Activated CD4-positive, alpha-beta T cell treated with anti-CD3 and anti-CD28 coated beads, Interleukin-2, Interleukin-6, amounts not matched to agents 100 ng/mL and 50 ng/mL, durations not matched to agents 16 hours and 8 hours (primary cell): ENCODE data around the gene COL9A3.
A peak's percentile ranks its signal among the peaks of the same experiment; 100 is the strongest.

Experiments used
- DNase-seq: peaks from one replicate; pipeline ENCODE4 v3.0.0-alpha.2; 2020

COL9A3 gene

DNA sequence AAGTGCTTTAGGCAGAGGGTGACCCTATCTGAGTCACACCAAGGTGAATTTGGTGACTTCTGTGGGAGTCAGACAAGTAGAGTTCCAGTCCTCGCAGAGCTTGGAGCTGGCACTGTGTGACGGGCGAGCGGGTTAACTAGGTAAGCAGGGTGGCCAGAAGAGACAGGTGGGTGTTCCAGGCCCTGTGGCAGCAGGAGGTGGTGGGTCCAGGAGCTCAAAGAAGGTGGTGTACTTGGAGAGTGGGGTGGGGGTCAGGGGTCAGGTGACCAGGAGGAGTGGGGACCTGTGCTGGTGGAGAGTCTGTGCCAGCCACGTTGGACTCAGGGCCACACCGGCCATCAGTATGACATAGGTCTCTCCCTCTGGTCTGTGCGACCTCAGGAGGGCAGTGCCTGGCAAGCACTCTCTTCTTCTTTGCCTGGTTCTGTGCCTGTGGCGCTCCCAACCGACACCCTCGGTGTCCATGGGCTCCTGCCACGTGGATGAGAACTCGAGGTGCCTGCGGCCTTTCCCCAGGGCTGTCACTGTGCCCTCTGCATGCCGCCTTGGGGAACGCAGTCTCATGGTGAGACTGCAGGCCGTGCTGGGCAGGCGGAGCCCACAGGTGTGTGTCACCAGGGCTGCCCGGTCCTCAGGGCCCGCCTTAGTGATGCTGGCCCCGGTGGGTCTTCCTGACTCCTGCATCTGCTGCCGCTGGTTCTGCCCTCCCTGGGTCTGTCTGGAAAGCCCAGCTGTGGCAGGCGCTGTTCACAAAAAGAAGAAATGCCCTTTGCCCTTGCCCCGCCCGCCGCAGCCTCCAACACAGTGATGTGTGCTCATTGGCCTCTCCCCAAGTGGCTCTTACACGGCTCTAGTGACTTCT is 18.9 kb upstream of the COL9A3 start:
- DNase-seq: no peak

DNA sequence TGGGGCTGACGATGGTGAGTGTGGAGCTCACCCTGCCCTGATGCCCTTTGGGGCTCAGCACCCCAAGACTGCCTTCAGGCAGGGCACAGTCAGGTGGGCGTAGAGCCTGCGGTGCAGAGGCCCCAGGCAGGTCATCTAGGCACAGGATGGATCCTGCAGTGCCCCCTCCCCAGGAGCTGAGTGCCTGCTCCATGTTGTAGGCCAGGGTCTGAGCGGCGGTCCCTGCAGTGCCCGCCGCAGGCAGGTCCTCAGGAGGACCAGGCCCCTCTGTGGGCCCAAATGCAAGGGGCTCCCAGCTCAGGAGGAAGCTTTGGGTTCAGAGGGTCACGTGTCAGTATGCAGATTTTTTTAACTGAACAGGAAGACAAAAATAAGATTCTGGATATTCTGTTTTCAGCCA is 17.8 kb upstream of the COL9A3 start:
- no peak for DNase-seq

DNA sequence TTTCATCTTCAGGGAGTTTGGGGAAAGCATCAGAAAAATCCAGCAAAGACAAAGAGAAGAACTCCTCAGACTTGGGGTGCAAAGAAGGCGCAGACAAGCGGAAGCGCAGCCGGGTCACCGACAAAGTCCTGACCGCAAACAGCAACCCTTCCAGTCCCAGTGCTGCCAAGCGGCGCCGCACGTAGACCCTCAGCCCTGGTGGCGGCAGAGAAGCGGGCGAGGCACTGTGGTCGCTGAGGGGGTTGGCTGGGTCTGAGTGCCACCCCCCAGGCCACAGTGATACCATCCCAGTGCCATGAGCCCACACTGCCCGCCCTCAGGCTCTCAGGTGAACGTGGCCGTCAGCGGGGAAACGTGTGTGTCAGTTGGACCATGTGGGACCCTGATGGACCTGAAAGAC is 17.4 kb upstream of the COL9A3 start:
- no peak for DNase-seq

DNA sequence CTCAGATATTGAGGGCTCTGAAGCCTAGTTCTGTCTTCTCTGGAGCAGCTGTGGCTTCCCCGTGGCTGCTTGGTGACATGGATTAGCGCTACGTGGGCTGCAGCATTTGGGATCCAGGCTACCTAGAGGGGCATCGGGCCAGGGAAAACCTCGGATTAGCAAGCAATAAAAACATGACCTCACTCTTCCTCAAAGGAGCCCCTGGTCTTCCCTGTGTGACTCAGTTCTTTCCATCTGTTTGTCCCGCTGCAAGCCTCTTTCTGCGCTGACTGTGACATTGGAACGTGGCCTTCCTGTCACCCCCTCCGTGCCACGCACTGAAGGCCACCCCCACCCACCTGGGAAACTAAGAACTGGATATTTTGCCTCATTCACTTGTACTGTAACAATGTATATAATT is 17.0 kb upstream of the COL9A3 start:
- no peak for DNase-seq

DNA sequence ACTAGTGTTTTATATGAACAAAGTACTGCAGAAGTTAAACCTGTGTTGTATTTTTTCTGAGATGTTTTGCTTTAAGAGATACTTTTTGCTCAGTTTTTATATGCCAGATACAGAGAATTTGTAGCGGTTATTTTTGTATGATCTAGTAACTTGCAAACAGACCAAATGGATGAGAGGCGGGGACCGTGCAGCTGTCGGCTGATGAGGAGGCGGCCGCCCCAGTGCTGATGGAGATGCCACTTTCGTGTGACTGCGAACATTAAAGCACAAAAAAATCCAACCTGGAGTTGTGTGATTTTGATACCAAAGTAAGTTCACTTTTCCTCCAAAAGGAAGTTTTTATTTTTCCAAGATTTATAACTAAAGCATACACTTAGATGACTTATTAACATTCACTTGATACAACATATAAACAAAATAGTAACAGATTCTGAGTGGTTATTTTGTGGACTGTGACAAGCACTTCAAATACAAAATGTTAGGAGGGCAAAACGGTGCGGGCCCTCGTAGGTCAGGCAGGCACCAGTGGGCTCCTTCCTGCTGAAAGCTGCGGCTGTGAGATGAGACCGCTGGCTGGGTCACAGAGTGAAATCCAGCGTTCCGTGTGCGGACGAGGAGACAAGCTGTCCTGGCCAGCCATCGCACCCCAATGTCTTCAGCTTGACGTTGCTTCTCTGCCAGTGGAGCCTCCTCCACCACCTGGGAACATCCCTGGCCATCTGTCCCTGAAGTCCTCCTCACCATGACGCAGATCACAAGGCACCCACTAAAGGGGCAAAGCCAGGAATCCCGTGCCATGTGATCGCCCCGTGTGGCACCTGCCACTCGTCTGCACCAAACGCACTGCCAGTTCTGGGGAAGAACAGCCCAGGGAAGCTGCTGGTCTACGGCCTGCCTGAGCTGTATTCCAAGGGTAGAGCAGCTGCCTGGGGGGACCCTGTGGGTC is 16.3 kb upstream of the COL9A3 start:
- no peak for DNase-seq

DNA sequence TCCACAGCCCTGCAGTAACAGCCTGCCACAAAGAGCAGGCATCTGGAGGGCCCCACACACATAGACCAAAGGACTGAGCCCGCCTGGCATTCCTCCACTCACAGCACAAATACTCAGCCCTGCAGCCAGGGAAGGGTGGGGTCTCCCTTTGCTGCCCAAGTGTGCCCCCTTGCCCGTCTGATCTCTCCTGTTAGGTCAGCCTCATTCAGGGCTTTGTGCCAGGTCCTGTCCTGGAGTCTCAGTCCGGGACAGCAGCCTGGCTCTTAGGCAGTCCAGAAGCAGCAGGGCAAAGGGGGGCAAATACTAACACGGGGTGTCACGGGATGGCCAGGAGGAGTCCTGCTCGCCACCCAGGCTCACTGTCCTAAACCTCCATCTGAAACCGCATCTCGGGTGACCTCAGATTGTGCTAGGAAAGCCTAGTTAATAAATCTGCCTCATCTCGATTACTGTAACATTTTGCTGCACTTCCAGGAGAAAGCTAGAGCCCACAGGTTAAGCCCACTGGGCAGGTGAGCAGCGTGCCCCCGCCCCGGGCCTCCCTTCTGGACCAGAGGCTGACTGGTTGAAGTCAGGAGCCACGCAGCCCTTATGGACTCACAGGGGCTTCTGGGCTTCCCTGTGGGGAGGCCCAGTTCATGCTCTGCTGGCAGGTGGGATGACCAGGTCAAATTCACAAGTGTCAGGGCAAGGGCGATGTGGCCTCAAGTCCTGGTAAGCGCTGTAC is 15.4 kb upstream of the COL9A3 start:
- DNase-seq: no peak

DNA sequence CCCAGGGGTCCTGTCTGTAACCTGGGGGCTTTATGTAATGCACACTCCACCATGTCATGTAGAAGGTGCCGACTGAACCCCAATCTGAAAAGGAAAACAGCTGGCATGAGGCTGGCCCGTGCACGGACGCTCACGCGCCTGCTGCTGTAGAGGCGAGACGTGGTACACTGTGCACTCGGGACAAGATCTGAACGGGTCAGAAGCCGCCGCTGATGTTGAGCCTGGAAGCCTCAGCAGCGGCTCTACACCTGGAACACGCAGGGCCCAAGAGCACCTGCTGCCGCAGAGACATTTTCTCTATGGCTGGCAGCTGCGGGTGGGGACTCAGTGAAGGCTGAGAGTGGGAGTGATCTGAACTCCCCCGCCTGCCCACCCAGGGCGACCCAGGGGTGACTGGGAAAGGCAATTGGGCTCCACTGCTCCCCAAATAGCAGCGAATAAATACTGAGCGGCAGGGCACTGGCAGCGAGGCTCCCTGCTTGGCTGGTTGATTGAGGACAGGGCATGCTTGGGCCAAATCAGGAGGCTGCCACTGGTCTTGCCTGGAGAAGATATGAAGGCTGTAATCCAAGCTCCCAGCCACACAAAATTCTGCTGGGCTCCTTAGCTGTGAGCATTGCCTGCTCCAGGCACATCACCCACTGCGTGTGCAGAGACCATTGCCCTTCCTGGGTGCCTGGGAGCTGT is 14.7 kb upstream of the COL9A3 start:
- DNase-seq: no peak

DNA sequence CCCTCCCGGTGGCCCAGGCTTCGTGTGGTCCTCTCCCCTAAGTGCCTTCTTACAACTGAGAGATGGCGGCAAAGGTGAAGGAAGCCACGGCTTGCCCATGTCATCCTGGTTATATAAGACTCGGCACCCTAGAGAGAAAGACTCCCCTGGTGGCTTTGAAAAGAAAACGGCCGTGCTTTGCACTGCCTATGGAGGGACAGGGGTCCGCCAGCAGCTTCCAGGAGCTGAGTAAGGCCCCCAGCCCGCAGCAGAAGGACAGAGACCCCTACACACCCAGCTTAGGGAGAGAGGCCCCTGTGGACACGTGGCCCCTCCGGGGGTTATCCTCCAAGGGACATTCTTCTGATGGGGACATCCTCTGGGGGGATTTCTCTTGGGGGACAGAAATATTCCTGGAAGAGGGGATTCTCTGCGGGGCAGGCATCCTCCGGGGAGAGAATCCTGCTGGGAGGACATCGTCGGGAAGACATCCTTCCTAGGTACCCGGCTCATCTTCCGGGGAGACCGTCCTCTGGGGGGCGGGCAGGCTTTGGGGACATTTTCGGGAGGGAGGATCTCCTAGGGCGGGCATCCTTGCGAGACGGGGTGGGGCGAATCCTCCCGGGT is 12.7 kb upstream of the COL9A3 start:
- no peak for DNase-seq

DNA sequence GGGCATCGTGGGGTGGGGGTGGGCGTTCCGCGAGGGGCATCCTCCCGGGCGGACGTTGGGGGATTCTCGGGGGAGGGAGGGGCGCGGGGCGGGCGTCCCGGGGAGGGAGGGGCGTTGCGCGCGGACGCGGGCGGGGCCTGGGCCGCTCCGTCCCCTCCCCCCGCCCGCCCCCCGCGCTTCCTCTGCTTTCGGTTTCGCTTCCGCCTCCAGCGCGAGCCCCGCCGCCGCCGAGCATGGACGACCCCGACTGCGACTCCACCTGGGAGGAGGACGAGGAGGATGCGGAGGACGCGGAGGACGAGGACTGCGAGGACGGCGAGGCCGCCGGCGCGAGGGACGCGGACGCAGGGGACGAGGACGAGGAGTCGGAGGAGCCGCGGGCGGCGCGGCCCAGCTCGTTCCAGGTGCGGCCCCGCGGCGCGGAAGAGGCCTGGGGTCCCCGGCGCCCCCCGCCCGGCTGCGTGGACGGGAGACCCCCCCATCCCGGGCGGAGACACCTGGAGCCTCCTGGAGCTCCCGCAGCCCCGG is 12.2 kb upstream of the COL9A3 start, which contains the start of gene OGFR:
Gene OGFR, plus strand, starts transcription at position 209 of the 528 bp plus-strand sequence. Its CDS starts 25 bp downstream, at position 234.
- peak; percentile 75 for DNase-seq

DNA sequence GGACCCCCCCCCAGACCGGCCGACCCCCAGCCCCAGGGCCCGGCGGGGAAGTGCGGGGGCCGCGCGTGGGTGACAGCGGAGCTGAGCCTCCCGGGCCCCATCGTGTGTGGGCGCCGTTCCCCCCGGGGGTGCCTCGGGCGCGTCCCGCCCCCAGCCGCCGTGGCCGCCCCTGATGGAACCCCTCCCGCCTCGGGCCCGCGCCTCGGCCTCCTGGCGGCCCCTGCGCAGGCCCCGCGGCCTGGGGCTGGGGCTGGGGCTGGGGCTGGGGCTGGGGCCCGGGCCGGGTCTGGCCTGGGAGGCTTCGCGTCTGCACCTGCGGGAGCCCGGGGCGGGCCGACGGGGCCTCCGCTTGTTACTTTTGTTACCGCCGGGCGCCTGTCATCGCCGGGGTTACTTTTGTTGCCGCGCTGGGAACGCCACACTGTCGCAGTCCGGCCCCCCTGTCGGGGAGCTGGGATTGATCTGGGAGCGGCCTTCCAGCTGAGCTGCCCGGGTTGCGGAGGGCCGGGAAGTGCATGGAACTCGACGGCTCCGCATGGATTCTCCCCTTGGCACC is 11.6 kb upstream of the COL9A3 start:
- DNase-seq: peak; percentile 23

DNA sequence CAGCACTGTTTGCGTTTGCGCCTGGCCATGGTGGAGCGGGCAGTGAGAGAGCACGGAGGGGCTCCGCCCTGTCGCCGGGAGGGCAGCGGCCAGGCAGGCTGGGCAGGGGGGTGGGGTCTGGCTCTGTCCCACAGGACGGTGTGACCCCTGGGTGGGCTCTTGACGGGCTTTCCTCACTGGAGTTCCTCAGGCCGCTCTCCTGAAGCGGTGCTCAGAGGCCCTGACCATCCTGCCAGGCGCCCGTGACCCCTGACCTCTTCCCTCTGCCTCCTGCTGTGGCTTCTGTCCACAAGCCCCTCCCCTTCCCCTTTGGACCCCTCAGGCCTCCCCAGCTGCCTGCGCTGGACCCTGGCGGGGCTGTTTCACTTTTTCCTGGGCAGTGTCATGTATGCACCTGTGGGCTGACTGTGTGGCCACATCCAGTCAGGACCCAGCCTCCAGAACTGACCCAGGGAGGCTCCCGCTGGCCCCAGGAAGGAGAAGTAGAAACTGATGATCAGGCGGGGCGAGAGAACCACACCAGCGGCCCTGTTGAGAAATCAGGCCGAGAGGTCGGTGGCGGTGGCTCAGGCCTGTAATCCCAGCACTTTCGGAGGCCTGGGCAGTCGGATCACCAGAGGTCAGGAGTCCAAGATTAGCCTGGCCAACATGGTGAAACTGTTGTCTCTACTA is 11.0 kb upstream of the COL9A3 start:
- DNase-seq: no peak

DNA sequence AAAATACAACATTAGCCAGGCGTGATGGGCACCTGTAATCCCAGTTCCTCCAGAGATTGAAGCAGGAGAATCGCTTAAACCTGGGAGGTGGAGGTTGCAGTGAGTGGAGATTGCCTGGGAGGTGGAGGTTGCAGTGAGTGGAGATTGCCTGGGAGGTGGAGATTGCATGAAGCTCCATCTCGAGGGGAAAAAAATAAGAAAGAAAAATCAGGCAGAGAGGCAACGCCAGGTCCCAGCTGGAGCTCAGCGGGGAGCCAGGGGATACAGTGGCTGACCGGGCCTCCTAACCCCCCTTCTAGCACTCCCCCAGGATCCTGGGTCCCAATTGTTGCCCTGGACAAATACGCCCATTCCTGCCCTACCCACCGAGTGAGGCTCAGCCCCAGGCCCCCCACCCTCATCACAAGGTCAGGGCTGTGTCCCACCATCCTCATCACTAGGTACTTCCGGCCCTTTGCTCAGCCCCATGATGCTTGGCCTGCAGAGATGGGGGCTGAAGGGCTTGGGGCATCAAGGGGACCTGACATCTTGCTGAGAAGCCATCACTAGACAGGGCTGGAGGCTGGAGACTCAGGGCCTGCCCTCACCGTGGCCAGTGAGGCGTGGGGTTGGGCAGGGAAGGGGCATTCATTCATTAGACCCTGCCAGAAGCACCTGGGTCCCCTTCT is 10.3 kb upstream of the COL9A3 start:
- no peak for DNase-seq

DNA sequence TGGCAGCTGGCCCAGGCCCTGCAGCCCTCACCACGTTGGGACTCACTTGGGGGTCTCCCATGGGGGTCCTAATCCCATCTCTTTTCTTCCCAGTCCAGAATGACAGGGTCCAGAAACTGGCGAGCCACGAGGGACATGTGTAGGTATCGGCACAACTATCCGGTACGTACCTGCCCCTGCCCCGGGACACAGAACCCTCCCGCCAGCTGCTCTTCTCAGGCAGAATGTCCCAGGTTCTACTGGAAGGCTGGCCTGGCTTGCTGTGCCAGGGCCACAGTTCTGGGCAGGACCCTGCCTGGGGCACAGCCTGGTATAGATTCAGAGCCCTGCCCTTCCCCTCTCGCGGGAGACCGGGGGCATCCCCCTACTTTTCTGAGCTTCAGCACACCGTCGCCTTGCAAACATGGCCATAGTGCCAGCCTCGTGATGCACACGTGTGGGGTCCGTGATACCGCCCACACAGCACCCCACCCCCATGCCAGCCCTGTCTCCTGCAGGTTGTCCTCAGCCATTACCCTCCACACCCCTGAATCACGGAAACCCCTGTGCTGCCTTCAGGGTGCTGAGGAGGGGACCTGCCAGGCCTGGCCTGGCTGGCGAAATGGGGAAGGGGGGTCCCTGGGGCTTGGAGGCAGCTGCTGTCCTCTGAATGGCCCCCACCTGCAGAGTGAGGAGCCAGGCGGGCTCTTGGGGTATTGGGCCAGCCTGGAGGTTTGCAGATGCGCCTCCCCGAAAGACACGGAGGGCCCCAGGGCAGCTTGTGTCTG is 9.2 kb upstream of the COL9A3 start:
- DNase-seq: no peak

DNA sequence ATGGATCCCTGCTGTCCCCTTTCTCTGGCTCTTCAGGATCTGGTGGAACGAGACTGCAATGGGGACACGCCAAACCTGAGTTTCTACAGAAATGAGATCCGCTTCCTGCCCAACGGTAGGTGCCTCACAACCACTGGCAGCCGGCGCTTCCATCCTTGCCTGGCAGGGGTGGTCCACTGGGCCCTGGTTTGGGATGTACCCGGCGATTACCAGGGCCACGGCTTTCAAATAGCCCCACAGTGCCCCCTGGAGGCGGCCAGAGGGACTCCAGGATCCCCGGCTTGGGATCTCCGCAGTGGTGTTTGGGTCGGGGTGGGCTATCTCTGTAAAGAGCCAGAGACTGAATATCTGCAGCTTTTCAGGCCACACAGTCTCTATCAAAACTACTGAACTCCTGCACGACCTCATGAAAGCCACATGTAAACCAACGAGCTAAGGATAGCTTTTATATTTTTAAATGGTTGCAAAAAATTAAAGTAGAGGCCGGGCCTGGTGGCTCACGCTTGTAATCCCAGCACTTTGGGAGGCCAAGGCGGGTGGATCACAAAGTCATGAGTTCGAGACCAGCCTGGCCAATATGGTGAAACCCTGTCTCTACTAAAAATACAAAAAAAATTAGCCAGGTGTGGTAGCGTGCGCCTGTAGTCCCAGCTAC is 8.5 kb upstream of the COL9A3 start:
- DNase-seq: peak; percentile 82

DNA sequence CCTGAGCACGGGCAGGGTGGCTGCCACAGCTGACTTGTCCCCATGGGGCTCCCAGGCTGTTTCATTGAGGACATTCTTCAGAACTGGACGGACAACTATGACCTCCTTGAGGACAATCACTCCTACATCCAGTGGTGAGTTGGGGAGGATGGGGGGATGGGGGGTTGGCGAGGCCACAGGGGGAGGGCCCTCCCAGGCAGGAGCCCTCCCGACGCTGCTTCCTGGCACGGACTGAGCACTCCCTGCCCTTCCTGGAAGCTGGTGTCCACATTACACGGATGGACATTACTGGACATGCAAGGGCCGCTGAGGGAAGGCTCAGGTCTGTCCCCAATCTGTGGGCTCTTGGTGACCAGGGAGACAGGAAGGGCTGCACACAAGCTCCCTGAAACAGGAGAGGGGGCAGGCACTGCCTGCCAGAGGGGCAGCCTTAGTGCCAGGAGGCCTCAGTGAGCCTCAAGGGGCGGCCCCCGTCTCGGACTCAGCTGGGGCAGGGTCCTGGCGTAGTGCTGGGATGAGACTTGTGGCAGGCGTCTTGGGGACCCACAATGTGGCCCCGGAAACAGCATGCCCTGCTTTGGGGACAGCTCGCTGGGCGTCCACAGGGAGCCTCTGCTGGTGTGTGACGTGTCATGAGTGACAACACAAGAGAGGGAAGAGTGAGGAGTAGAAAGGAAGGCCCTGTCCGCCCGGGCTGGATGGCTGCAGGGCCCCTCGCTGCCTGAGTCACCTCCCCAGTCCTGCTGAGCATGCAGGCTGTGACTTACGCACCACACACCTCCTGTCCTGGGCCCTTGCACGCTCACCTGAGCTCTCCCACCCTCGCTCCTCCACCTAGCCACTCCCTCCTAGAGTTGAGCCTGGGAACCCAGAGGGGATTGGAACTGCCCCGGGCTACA is 7.1 kb upstream of the COL9A3 start:
- no peak for DNase-seq

DNA sequence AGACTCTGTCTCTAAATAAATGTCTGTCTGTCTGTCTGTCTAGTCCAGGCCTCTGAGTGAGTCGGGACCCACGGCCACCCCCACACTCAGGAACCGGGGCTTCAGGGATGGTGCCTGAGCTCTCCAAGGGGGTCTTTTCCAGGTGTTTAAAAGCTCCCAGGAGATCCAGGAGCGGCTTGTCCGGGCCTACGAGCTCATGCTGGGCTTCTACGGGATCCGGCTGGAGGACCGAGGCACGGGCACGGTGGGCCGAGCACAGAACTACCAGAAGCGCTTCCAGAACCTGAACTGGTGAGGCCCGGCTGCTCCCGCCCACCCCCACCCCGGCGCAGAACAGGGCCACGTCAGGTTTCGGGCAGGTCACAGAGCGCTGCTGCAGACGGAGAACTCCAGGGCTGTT is 5.5 kb upstream of the COL9A3 start:
- no peak for DNase-seq

DNA sequence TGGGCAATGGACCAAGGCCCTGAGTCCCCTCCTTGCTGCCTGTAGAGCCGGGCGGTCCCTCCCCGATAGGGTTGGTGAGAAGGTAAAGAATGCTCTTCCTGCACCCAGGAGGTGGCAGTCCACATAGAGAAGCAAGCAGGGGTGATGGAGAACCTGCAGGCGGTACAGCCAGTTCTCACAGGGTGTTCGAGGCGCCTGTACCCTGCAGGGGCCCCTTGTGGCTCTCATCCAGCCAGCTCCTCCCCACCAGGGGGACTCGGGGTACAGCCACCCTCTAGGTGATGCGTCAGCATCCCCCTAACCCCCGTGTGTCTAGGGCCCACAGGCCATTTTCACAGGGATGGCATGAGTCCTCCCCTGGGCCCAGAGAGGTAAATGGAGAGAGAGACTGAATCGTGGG is 5.1 kb upstream of the COL9A3 start:
- DNase-seq: no peak
